ENCODE results near the gene ECI1.

DNA sequence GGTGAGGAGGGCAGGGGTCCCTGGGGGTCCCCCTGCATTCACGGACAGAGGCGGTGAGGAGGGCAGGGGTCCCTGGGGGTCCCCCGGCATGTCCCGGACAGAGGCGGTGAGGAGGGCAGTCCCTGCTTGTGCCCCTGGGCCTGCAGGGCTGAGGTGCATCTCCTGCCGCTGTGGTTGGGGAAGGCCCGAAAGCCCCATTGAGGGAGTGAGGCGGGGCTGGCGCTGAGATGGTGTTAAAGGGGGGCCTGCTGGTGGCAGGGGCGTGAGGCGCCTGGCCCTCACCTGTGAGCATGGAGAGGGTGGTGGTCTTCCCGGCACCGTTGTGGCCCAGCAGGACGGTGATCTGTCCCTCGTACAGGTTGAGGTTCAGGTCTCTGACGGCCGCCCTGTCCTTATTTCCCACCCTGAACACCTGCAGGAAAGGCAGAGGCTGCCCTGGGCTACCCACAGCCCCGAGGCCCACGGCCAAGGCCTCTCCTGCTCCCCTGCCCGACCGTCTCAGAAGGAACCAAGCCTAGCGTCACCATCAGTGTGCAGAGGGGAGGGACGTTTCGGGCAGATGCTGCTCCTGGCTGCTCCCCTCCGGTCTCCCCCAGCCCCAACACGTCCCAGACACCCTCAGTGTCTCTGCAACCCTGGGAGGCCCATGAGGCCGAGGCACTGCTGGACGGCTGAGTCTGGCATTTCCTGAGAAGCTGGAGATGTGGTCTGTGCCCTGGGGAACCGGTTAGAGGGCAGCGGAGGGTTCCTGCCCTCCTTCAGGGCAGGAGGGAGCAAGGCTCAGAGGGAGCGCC is 47.9 kb upstream of the ECI1 start:
- TF ChIP-seq, protein P1, sequence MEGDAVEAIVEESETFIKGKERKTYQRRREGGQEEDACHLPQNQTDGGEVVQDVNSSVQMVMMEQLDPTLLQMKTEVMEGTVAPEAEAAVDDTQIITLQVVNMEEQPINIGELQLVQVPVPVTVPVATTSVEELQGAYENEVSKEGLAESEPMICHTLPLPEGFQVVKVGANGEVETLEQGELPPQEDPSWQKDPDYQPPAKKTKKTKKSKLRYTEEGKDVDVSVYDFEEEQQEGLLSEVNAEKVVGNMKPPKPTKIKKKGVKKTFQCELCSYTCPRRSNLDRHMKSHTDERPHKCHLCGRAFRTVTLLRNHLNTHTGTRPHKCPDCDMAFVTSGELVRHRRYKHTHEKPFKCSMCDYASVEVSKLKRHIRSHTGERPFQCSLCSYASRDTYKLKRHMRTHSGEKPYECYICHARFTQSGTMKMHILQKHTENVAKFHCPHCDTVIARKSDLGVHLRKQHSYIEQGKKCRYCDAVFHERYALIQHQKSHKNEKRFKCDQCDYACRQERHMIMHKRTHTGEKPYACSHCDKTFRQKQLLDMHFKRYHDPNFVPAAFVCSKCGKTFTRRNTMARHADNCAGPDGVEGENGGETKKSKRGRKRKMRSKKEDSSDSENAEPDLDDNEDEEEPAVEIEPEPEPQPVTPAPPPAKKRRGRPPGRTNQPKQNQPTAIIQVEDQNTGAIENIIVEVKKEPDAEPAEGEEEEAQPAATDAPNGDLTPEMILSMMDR (IDR thresholded peaks at IDR 0.05; ENCODE audit: low read length) = no peak
- TF ChIP-seq EZH2 (optimal IDR thresholded peaks at IDR 0.05; ENCODE audit: low read depth, low read length) = no peak
- TF ChIP-seq EZH2phosphoT487 (IDR thresholded peaks at IDR 0.05; ENCODE audit: low read length) = no peak
